Keratinocyte (primary cell): ENCODE measurements around the gene ZNF423. TPM values are rescaled to one million over a fixed set of nuclear protein-coding genes. Genes with fewer than 3 reads are reported as not detected.

Source experiments
- DNase-seq: peaks from one replicate; pipeline ENCODE4 v3.0.0-alpha.2; 2011; ENCODE audit warnings: low read depth, missing footprints, low spot score
- FAIRE-seq: peaks from 2 replicates; lab custom pipeline; 2011; peaks lifted over from hg19 to GRCh38; lab: Jason Lieb, UNC
- H2AFZ ChIP-seq: 2 replicates; pipeline ENCODE4 v1.6.0; 2012; ENCODE audit warnings: low read length, control low read depth, inconsistent platforms; ENCODE audit not compliant: control insufficient read depth
- H3K27ac ChIP-seq: 2 replicates; pipeline ENCODE4 v1.5.1; 2011; ENCODE audit warnings: low read length; ENCODE audit not compliant: control insufficient read depth, insufficient read depth
- H3K27me3 ChIP-seq: 3 replicates; pipeline ENCODE4 v1.6.0; 2011; ENCODE audit warnings: low read length; ENCODE audit not compliant: control insufficient read depth, insufficient read depth; ENCODE audit errors: extremely low read depth
- H3K36me3 ChIP-seq, 2 experiments: 2 replicates in 1 of 2; 3 replicates in 1 of 2; pipeline ENCODE4 v1.5.1; 2011; ENCODE audit warnings: low read length in 2 of 2, mild to moderate bottlenecking in 1 of 2; ENCODE audit not compliant: control insufficient read depth in 2 of 2, insufficient read depth in 2 of 2; ENCODE audit errors: extremely low read depth in 1 of 2
- H3K4me1 ChIP-seq: 3 replicates; pipeline ENCODE4 v1.5.1; 2011; ENCODE audit warnings: low read length; ENCODE audit not compliant: control insufficient read depth, insufficient read depth; ENCODE audit errors: extremely low read depth
- H3K4me2 ChIP-seq: 3 replicates; pipeline ENCODE4 v1.6.0; 2011; ENCODE audit warnings: low read depth, low read length; ENCODE audit not compliant: control insufficient read depth, insufficient read depth; ENCODE audit errors: extremely low read depth
- H3K4me3 ChIP-seq, 3 experiments: fragments of 200-600 bp in 1 of 3; sonication (generic) in 1 of 3; 2 replicates in 2 of 3; 3 replicates in 1 of 3; pipeline ENCODE4 v1.5.1; 2011 to 2016; ENCODE audit warnings: low read length in 3 of 3, mild to moderate bottlenecking in 3 of 3, control low read depth in 2 of 3, inconsistent platforms in 1 of 3, low read depth in 1 of 3, mixed read lengths in 1 of 3, mixed run types in 1 of 3, moderate library complexity in 1 of 3; ENCODE audit not compliant: control insufficient read depth in 2 of 3, insufficient read depth in 2 of 3; ENCODE audit errors: extremely low read depth in 1 of 3
- H3K79me2 ChIP-seq: 2 replicates; pipeline ENCODE4 v1.6.0; 2012; ENCODE audit warnings: low read length; ENCODE audit not compliant: control insufficient read depth, insufficient read depth
- H3K9ac ChIP-seq: 3 replicates; pipeline ENCODE4 v1.6.0; 2011; ENCODE audit warnings: low read length; ENCODE audit not compliant: control insufficient read depth, insufficient read depth; ENCODE audit errors: extremely low read depth
- H3K9me1 ChIP-seq: 3 replicates; pipeline ENCODE4 v1.6.0; 2011; ENCODE audit warnings: low read length; ENCODE audit not compliant: control insufficient read depth, insufficient read depth; ENCODE audit errors: extremely low read depth
- H3K9me3 ChIP-seq: 2 replicates; pipeline ENCODE4 v1.5.1; 2012; ENCODE audit warnings: low read depth, low read length; ENCODE audit not compliant: control insufficient read depth
- H4K20me1 ChIP-seq: 3 replicates; pipeline ENCODE4 v1.6.0; 2011; ENCODE audit warnings: low read length; ENCODE audit not compliant: control insufficient read depth, insufficient read depth; ENCODE audit errors: extremely low read depth
- CTCF ChIP-seq, 3 experiments: IDR thresholded peaks in 1 of 3; conservative IDR thresholded peaks in 1 of 3; optimal IDR thresholded peaks in 1 of 3; 2 replicates in 2 of 3; 3 replicates in 1 of 3; pipeline versions ENCODE3 to v1.5.1; 2011; ENCODE audit warnings: low read length in 3 of 3, mild to moderate bottlenecking in 3 of 3, moderate library complexity in 2 of 3, control low read depth in 1 of 3, inconsistent platforms in 1 of 3; ENCODE audit not compliant: insufficient read depth in 2 of 3; ENCODE audit errors: extremely low read depth in 1 of 3
- EZH2 ChIP-seq: IDR thresholded peaks from one replicate; pipeline ENCODE4 v1.6.1; 2012; ENCODE audit warnings: inconsistent platforms, mild to moderate bottlenecking, low read length, moderate library complexity
- dilution Hi-C: fragments of 300-500 bp; cut with MboI; formaldehyde crosslinking; loops from one replicate; pipeline ENCODE4 v1.7.0; 2020; ENCODE audit warnings: low sequenced_read_pairs; ENCODE audit not compliant: extremely low pct_ligation_motif_present
- polyA plus RNA-seq, 5 experiments: library from polyadenylated mRNA; depleted of rRNA in 3 of 5; stranded (reverse) in 3 of 5; stranded (forward) in 1 of 5; unstranded in 1 of 5; fragments of >200 nt; gene quantifications; 1 replicate in 1 of 5; 2 replicates in 3 of 5; 3 replicates in 1 of 5; pipeline versions ENCODE4 v1.2.1 to v1.2.3, GENCODE V29; 2011 to 2012; ENCODE audit warnings: missing spikeins in 2 of 5, low read depth in 1 of 5, low replicate concordance in 1 of 5

The ZNF423 gene
- polyA plus RNA-seq, 1 donor (not counting 4 experiments of a cell fraction or from before 2014, with no cell fraction given) = 0.05 TPM

GRCh38 chr16:49554681-49555080, 301.2 kb downstream of the ZNF423 start:
- dilution Hi-C loops = no loop called here

GRCh38 chr16:49552313-49552928, 303.5 kb downstream of the ZNF423 start:
- Histone ChIP-seq H3K4me2 (no peak overlapping the region), H3K27me3 (no peaks in the 10 kb centered on the region), H3K9me1 (no peaks in the 10 kb centered on the region), H3K4me3 (no peak overlapping the region), H3K36me3 (no peaks in the 10 kb centered on the region), H2AFZ (no peak overlapping the region), H3K9me3 (no peaks in the 10 kb centered on the region), H3K4me1 (no peaks in the 10 kb centered on the region), H3K27ac (no peak overlapping the region), H4K20me1 (no peaks in the 10 kb centered on the region), H3K79me2 (no peaks in the 10 kb centered on the region), H3K9ac (no peak overlapping the region)
- DNase-seq = no peak
- no peak for FAIRE-seq
- TF ChIP-seq EZH2 = no peak
- TF ChIP-seq CTCF (optimal IDR thresholded peaks at IDR 0.05 in 1 of 3, IDR thresholded peaks at IDR 0.05 in 1 of 3, conservative IDR thresholded peaks at IDR 0.05 in 1 of 3; ENCODE audit: extremely low read depth in 1 of 3, insufficient read depth in 2 of 3, low read length in 3 of 3) = no peak
- dilution Hi-C loops = no loop called here

More at GRCh38 chr16:49554681-49555080, 301.2 kb downstream of the ZNF423 start:
- Histone ChIP-seq H3K9ac (no peak overlapping the region), H2AFZ (no peak overlapping the region), H3K4me2 (no peak overlapping the region), H3K79me2 (no peaks in the 10 kb centered on the region), H3K4me3 (no peak overlapping the region), H3K27ac (no peak overlapping the region), H3K9me1 (no peaks in the 10 kb centered on the region), H4K20me1 (no peaks in the 10 kb centered on the region), H3K36me3 (no peaks in the 10 kb centered on the region), H3K4me1 (no peaks in the 10 kb centered on the region), H3K9me3 (no peaks in the 10 kb centered on the region), H3K27me3 (no peaks in the 10 kb centered on the region)
- no peak for FAIRE-seq
- DNase-seq = no peak
- TF ChIP-seq CTCF (optimal IDR thresholded peaks at IDR 0.05 in 1 of 3, IDR thresholded peaks at IDR 0.05 in 1 of 3, conservative IDR thresholded peaks at IDR 0.05 in 1 of 3; ENCODE audit: extremely low read depth in 1 of 3, insufficient read depth in 2 of 3, low read length in 3 of 3) = no peak
- TF ChIP-seq EZH2 = no peak
